Astrocyte (in vitro differentiated cells and primary cell): ENCODE measurements around the gene MOGAT3. TPM values are rescaled to one million over a fixed set of nuclear protein-coding genes. Genes with fewer than 3 reads are reported as not detected.
"Not testable (repeated sequence)": the region's sequence is repeated elsewhere in the genome, so short reads cannot be mapped to it uniquely, and the experiment has no call there.

Experiments
- DNase-seq: peaks from one replicate; pipeline ENCODE4 v3.0.0-alpha.2; 2010; ENCODE audit warnings: low read depth
- FAIRE-seq: peaks from 2 replicates; lab custom pipeline; 2011; peaks lifted over from hg19 to GRCh38; lab: Jason Lieb, UNC
- H2AFZ ChIP-seq: 2 replicates; pipeline ENCODE4 v1.6.0; 2012; ENCODE audit warnings: low read depth, low read length, inconsistent platforms
- H3K27ac ChIP-seq: 2 replicates; pipeline ENCODE4 v1.5.1; 2011; ENCODE audit warnings: low read depth, low read length, inconsistent platforms
- H3K27me3 ChIP-seq: 2 replicates; pipeline ENCODE4 v1.6.0; 2011; ENCODE audit warnings: low read length, inconsistent platforms; ENCODE audit not compliant: insufficient read depth
- H3K36me3 ChIP-seq: 2 replicates; pipeline ENCODE4 v1.5.1; 2011; ENCODE audit warnings: low read length, inconsistent platforms; ENCODE audit not compliant: insufficient read depth
- H3K4me1 ChIP-seq: 2 replicates; pipeline ENCODE4 v1.5.1; 2011; ENCODE audit warnings: low read length, inconsistent platforms; ENCODE audit not compliant: insufficient read depth
- H3K4me2 ChIP-seq: 2 replicates; pipeline ENCODE4 v1.6.0; 2012; ENCODE audit warnings: low read length, inconsistent platforms
- H3K4me3 ChIP-seq: 2 replicates; pipeline ENCODE4 v1.5.1; 2011; ENCODE audit warnings: low read depth, mild to moderate bottlenecking, low read length, inconsistent platforms; ENCODE audit not compliant: insufficient read depth
- H3K79me2 ChIP-seq: 2 replicates; pipeline ENCODE4 v1.6.0; 2012; ENCODE audit warnings: mild to moderate bottlenecking, low read length, inconsistent platforms; ENCODE audit not compliant: insufficient read depth
- H3K9ac ChIP-seq: 2 replicates; pipeline ENCODE4 v1.6.0; 2012; ENCODE audit warnings: mild to moderate bottlenecking, low read length, inconsistent platforms
- H3K9me3 ChIP-seq: 2 replicates; pipeline ENCODE4 v1.5.1; 2012; ENCODE audit warnings: low read depth, mild to moderate bottlenecking, low read length, inconsistent platforms; ENCODE audit not compliant: insufficient read depth
- H4K20me1 ChIP-seq: 2 replicates; pipeline ENCODE4 v1.6.0; 2012; ENCODE audit warnings: low read length, inconsistent platforms; ENCODE audit not compliant: insufficient read depth
- H3K27ac Mint-ChIP-seq: one replicate; pipeline ENCODE4 v1.8.0; 2021; ENCODE audit warnings: mild to moderate bottlenecking, mixed read lengths; ENCODE audit not compliant: unreplicated experiment
- H3K27me3 Mint-ChIP-seq: one replicate; pipeline ENCODE4 v1.8.0; 2021; ENCODE audit warnings: low read depth, mixed read lengths; ENCODE audit not compliant: unreplicated experiment
- H3K36me3 Mint-ChIP-seq: one replicate; pipeline ENCODE4 v1.8.0; 2021; ENCODE audit warnings: low read depth, mixed read lengths; ENCODE audit not compliant: unreplicated experiment
- H3K4me1 Mint-ChIP-seq: one replicate; pipeline ENCODE4 v1.8.0; 2021; ENCODE audit warnings: low read depth, mixed read lengths; ENCODE audit not compliant: unreplicated experiment
- H3K4me3 Mint-ChIP-seq: one replicate; pipeline ENCODE4 v1.8.0; 2021; ENCODE audit warnings: mild to moderate bottlenecking, moderate library complexity, mixed read lengths; ENCODE audit not compliant: unreplicated experiment
- H3K9me3 Mint-ChIP-seq: one replicate; pipeline ENCODE4 v1.8.0; 2021; ENCODE audit warnings: mild to moderate bottlenecking, mixed read lengths; ENCODE audit not compliant: unreplicated experiment
- CTCF ChIP-seq: IDR thresholded peaks from 2 replicates; pipeline ENCODE4 v1.5.1; 2011; ENCODE audit warnings: low read depth, mild to moderate bottlenecking, inconsistent platforms, low read length, moderate library complexity; ENCODE audit not compliant: insufficient read depth
- EZH2 ChIP-seq: IDR thresholded peaks from 2 replicates; pipeline ENCODE4 v1.6.1; 2012; ENCODE audit warnings: mild to moderate bottlenecking, low read length, inconsistent platforms; ENCODE audit not compliant: insufficient read depth
- total RNA-seq: library from RNA; stranded (reverse); gene quantifications from 2 replicates; pipeline ENCODE4 v1.2.1, GENCODE V29; 2021

MOGAT3 gene
- total RNA-seq, 1 donor from 2014 or later = not detected

- H3K4me3 Mint-ChIP-seq = no peak overlapping the region
- Histone ChIP-seq H3K79me2 (no peaks in the 10 kb centered on the region), H3K4me3 (no peak overlapping the region), H3K36me3 (peaks cover 3% of the 10 kb centered on the region), H3K4me2 (no peak overlapping the region), H3K27ac (no peak overlapping the region), H3K4me1 (no peaks in the 10 kb centered on the region), H3K9me3 (no peaks in the 10 kb centered on the region), H4K20me1 (peaks cover 30% of the 10 kb centered on the region), H3K27me3 (peaks cover 5% of the 10 kb centered on the region), H2AFZ (no peak overlapping the region), H3K9ac (no peak overlapping the region)
- peaks cover 9% of the 10 kb centered on the region for H3K36me3 Mint-ChIP-seq
- DNase-seq = no peak
- peaks cover 16% of the 10 kb centered on the region for H3K27me3 Mint-ChIP-seq
- TF ChIP-seq CTCF = no peak
- no peak for TF ChIP-seq EZH2
- no peak for FAIRE-seq
- no peaks in the 10 kb centered on the region for H3K9me3 Mint-ChIP-seq
- H3K4me1 Mint-ChIP-seq = no peaks in the 10 kb centered on the region
- H3K27ac Mint-ChIP-seq = no peak overlapping the region
Observed at GRCh38 chr7:101207459-101207858, 6.6 kb upstream of the MOGAT3 start.

- Histone ChIP-seq H3K9me3 (no peaks in the 10 kb centered on the region), H3K27ac (no peak overlapping the region), H4K20me1 (peaks cover 24% of the 10 kb centered on the region), H3K36me3 (peaks cover 3% of the 10 kb centered on the region), H3K27me3 (peaks cover 13% of the 10 kb centered on the region), H2AFZ (no peak overlapping the region), H3K79me2 (no peaks in the 10 kb centered on the region), H3K4me1 (peaks cover 1% of the 10 kb centered on the region), H3K4me2 (no peak overlapping the region), H3K9ac (no peak overlapping the region), H3K4me3 (no peak overlapping the region)
- H3K9me3 Mint-ChIP-seq = no peaks in the 10 kb centered on the region
- DNase-seq (no peak), FAIRE-seq (no peak)
- no peak overlapping the region for H3K4me3 Mint-ChIP-seq
- H3K4me1 Mint-ChIP-seq = no peaks in the 10 kb centered on the region
- H3K27me3 Mint-ChIP-seq = peaks cover 17% of the 10 kb centered on the region
- peaks cover 9% of the 10 kb centered on the region for H3K36me3 Mint-ChIP-seq
- TF ChIP-seq EZH2 = no peak
- no peak for TF ChIP-seq CTCF
- H3K27ac Mint-ChIP-seq = no peak overlapping the region
Observed at GRCh38 chr7:101206665-101207042, 5.8 kb upstream of the MOGAT3 start.

GRCh38 chr7:101205901-101206664, 5.2 kb upstream of the MOGAT3 start:
- FAIRE-seq = no peak
- H3K36me3 ChIP-seq = peaks cover 3% of the 10 kb centered on the region
- no peak for TF ChIP-seq EZH2
- no peak overlapping the region for H3K4me3 ChIP-seq
- H4K20me1 ChIP-seq = peaks cover 21% of the 10 kb centered on the region
- no peaks in the 10 kb centered on the region for H3K4me1 Mint-ChIP-seq
- H3K4me1 ChIP-seq = peaks cover 2% of the 10 kb centered on the region
- H3K9ac ChIP-seq = no peak overlapping the region
- H3K27me3 Mint-ChIP-seq = peaks cover 21% of the 10 kb centered on the region
- H2AFZ ChIP-seq = no peak overlapping the region
- peaks cover 7% of the 10 kb centered on the region for H3K36me3 Mint-ChIP-seq
- H3K27me3 ChIP-seq = peaks cover 15% of the 10 kb centered on the region
- H3K27ac ChIP-seq = no peak overlapping the region
- H3K9me3 Mint-ChIP-seq = no peaks in the 10 kb centered on the region
- no peak overlapping the region for H3K4me2 ChIP-seq
- DNase-seq = no peak
- no peaks in the 10 kb centered on the region for H3K9me3 ChIP-seq
- no peak overlapping the region for H3K27ac Mint-ChIP-seq
- no peak overlapping the region for H3K4me3 Mint-ChIP-seq
- no peaks in the 10 kb centered on the region for H3K79me2 ChIP-seq

GRCh38 chr7:101203740-101204738, 3.2 kb upstream of the MOGAT3 start:
- peaks cover 30% of the 10 kb centered on the region for H3K27me3 Mint-ChIP-seq
- not testable (repeated sequence) for H3K27ac Mint-ChIP-seq, H3K79me2 ChIP-seq, H3K9me3 Mint-ChIP-seq, H3K36me3 ChIP-seq, H3K9ac ChIP-seq, H3K4me3 Mint-ChIP-seq, FAIRE-seq, H3K4me3 ChIP-seq, H3K4me1 Mint-ChIP-seq, H3K9me3 ChIP-seq, H3K4me1 ChIP-seq, H3K27ac ChIP-seq, H3K36me3 Mint-ChIP-seq, H2AFZ ChIP-seq, H3K4me2 ChIP-seq, DNase-seq
- Histone ChIP-seq H4K20me1 (peaks cover 16% of the 10 kb centered on the region), H3K27me3 (peaks cover 24% of the 10 kb centered on the region)
